GM21723 (cell line): Measurements from ENCODE around the gene ANO7.

Experiments
- ATAC-seq: cut with Tn5 transposase; IDR thresholded peaks from one replicate; pipeline ENCODE4 v1.9.1; 2021; ENCODE audit warnings: mild to moderate bottlenecking, moderate library complexity; ENCODE audit not compliant: unreplicated experiment

Gene ANO7

DNA sequence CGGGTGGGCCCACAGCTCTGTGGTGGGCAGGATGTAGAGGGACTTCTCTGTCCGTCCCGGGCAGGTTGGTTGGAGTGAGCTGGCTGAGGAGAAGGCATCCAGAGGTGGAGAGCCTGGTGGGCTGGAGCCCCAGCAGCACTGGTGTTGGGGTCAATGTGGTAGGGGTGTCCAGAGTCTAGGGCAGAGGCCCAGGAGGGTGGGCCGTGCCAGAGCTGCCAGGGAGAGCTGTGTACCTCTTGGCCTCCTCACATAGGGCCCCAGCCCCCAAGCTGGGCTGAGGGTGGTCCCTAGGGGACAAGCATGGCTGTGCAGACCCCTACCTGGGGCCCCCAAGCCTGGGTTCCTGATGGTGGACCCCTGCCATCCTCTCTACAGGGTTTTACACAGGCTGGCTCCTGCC is 16.0 kb downstream of the ANO7 start:
- no peak for ATAC-seq

DNA sequence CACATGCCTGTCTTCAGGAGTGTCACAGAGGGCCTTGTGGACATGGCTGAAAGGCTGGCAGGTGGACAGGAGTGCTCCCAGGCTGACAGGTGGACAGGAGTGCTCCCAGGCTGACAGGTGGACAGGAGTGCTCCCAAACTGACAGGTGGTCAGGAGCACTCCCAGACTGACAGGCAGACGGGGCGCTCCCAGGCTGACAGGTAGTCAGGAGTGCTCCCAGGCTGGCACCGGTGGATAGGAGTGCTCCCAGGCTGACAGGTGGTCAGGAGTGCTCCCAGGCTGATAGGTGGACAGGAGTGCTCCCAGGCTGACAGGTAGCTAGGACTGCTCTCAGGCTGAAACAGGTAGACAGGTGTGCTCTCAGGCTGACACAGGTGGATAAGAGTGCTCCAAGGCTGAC is 16.6 kb downstream of the ANO7 start:
- ATAC-seq = no peak

GRCh38 chr2:241207151-241207550 is 18.7 kb downstream of the ANO7 start:
- ATAC-seq = no peak

DNA sequence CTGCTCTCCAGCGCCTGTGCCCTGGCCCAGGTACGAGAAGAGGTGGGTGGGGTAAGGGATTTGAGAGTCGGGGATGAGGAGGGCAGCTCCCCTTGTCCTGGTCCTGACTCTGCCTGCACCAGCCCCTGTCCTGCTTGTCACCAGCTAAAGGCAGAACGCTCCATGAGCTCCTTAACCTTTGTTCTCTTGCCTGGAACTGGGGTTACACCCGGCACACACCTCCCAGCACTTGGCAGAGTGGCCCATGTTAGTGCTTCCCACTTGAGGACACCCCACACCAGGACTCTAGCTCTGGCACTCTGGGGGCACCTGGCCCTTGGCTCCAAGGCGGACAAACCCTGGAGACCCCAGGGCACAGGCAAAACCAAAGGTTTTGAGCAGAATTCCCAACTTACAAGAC is 19.2 kb downstream of the ANO7 start:
- ATAC-seq = no peak

GRCh38 chr2:241208058-241208457 is 19.6 kb downstream of the ANO7 start:
- ATAC-seq = no peak

DNA sequence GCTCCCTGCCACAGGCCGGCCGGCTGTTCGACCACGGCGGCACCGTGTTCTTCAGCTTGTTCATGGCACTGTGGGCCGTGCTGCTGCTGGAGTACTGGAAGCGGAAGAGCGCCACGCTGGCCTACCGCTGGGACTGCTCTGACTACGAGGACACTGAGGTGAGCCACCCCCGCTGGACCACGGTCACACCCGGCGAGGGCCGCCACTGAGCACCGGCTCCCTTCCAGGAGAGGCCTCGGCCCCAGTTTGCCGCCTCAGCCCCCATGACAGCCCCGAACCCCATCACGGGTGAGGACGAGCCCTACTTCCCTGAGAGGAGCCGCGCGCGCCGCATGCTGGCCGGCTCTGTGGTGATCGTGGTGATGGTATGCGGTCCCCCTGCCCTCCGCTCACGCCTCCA is 20.8 kb downstream of the ANO7 start:
- no peak for ATAC-seq

DNA sequence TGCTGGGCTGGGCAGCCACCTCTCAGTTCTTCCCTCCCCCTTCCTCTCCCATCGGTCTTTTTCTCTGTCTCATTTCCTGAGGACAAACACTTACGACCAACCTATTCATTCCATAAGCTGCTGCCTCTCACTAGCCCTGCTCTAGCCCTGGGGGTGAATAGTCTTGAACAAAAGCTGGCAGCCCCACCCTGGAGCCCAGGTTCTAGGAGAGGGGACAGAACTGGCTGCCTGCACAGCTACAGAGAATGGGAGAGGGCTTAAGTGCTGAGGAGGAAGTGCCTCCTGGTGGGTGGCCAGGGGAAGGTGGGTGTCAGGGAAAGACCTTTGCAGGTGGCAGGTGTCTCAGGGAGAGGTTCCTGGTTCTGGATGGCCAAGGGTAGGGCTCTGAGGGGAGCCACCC is 22.8 kb downstream of the ANO7 start:
- ATAC-seq = no peak

GRCh38 chr2:241213041-241213440 is 24.6 kb downstream of the ANO7 start:
- no peak for ATAC-seq

- ATAC-seq = no peak
These were observed 25.1 kb downstream of the ANO7 start for GRCh38 chr2:241213567-241213966.

DNA sequence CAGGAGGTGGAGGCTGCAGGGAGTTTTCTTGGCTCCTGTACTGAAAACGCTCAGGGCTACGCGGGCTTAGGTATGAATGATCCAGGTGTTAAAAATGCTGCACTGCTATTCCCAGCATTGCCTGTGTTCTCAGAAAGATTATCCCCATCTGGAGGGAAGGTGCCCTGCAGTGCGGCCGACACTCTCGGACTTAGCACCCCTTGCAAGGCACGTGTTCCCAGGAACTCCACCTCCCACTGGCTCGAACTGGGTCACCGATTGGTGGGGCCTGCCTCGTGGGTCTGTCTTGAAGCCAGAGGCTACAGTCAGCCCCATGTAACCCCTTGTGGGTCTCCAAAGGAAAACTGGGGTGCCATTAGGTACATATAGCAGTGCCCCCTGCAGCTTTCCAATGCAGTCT is 25.7 kb downstream of the ANO7 start:
- ATAC-seq = no peak

GRCh38 chr2:241214766-241215165 is 26.3 kb downstream of the ANO7 start:
- no peak for ATAC-seq

GRCh38 chr2:241215421-241215820 is 26.9 kb downstream of the ANO7 start:
- no peak for ATAC-seq

DNA sequence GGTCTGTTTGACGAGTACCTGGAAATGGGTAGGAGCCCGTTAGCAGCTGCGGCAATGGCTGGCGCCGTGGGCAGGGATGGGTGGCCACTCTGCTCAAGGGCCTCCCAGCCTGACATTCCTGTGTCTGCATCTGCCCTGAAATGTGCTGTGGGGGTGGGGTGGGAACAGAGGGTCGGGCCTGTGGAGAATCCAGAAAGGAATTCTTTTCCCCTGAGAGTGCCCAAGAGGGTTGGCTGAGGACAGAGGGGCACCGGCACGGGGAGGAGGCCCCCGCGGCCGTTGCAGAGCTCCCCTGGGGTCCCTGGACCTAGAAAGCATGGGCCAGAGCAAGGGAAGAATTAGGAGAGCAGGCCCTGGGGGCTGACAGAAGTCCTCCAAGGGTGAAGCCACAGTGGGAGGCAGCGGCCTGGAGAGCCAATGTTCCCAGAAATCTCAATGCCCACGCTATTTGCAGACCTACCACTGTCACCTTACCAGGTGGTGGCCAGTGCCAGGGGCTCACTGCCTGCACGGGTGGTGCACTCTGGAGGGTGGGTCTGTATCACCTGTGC is 27.8 kb downstream of the ANO7 start:
- no peak for ATAC-seq

- ATAC-seq = peak; percentile 47
These were observed 29.0 kb downstream of the ANO7 start for GRCh38 chr2:241217320-241218031.

- no peak for ATAC-seq
These were observed 29.9 kb downstream of the ANO7 start for GRCh38 chr2:241218131-241219029.

- no peak for ATAC-seq
These were observed 30.5 kb downstream of the ANO7 start for GRCh38 chr2:241219030-241219382.

- ATAC-seq = no peak
These were observed 31.4 kb downstream of the ANO7 start for GRCh38 chr2:241219856-241220356.

DNA sequence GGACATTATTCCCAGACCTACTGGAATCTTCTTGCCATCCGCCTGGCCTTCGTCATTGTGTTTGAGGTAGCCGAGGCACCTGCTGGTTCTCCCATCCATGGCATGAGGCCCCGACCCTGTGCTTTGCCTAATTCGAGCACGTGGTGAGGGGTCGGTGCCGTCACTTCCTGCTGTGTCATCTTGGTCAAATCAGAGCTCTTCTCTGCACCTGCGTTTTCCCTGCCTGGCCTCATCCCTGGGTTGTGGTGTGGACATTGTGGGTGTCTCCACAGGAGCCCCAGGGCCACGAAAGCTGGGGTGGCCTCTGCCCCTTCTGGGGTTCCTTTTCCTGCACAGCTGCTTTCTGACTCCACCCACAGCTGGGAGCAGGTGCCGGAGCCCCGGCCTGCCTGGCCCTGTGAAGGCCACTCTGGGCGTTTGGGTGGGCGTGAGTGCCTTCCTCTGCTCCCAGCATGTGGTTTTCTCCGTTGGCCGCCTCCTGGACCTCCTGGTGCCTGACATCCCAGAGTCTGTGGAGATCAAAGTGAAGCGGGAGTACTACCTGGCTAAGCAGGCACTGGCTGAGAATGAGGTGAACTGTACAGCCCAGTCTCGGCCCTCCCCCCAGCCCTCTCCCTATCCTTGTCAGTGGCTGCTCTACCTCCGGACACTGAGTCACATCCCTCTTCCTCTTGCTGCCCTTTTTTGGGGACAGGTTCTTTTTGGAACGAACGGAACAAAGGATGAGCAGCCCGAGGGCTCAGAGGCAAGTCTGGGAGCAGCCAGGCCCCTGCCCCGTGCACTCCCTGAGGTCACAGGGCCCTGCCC is 34.9 kb downstream of the ANO7 start:
- ATAC-seq = no peak

- no peak for ATAC-seq
These were observed 35.8 kb downstream of the ANO7 start for GRCh38 chr2:241224018-241224850.

DNA sequence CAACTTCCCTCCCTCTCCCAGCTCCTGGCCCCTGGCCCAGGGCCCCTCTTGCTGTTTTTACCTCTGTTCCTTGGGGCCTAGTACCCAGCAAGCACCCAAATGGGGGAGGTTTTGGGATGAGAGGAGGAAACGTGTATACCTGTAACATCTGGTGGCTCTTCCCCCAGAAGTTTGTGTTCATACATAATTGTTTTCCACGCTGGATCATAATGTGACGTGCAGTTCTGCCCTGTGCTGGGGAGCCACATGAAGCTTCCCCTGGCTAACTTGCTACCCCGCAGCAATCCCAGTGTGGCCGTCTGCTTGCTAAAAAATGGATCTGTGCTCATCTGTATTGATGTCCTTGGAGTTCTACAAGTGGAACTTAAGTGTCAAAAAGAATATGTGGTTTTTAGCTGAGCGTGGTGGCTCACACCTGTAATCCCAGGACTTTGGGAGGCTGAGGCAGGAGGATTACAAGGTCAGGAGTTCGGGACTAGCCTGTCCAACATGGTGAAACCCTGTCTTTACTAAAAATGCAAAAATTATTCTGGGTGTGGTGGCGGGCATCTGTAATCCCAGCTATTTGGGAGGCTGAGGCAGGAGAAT is 36.5 kb downstream of the ANO7 start:
- no peak for ATAC-seq
